ENCODE data around the gene CRYBG3. TPM values are rescaled to one million over a fixed set of nuclear protein-coding genes. Genes with fewer than 3 reads are reported as not detected.
"Not testable (repeated sequence)": the region's sequence is repeated elsewhere in the genome, so short reads cannot be mapped to it uniquely, and the experiment has no call there.

The CRYBG3 gene
- polyA plus RNA-seq, 1 donor from 2014 or later: 1.3 TPM

- no peak overlapping the region for H3K27ac ChIP-seq (ENCODE audit: low read length)
- no peak overlapping the region for H2AFZ ChIP-seq (ENCODE audit: low read depth, low read length)
- no peak overlapping the region for H3K9ac ChIP-seq (ENCODE audit: low read length)
- TF ChIP-seq EZH2 (IDR thresholded peaks at IDR 0.05; ENCODE audit: borderline replicate concordance, insufficient read depth, low read length, poor library complexity, severe bottlenecking) (no peak), RAD21 (conservative IDR thresholded peaks at IDR 0.05) (no peak), CTCF (IDR thresholded peaks at IDR 0.05; ENCODE audit: poor library complexity, severe bottlenecking) (no peak), REST (IDR thresholded peaks at IDR 0.05; ENCODE audit: borderline replicate concordance) (no peak), MXI1 (conservative IDR thresholded peaks at IDR 0.05; ENCODE audit: poor library complexity, severe bottlenecking) (no peak), TAF1 (IDR thresholded peaks at IDR 0.05; ENCODE audit: low read depth) (no peak), SMC3 (conservative IDR thresholded peaks at IDR 0.05; ENCODE audit: poor library complexity) (no peak), POLR2AphosphoS5 (IDR thresholded peaks at IDR 0.05) (no peak), EP300 (conservative IDR thresholded peaks at IDR 0.05; ENCODE audit: poor library complexity, severe bottlenecking) (no peak)
- no peaks in the 10 kb centered on the region for H3K9me3 ChIP-seq (ENCODE audit: low read length)
- H3F3A ChIP-seq (ENCODE audit: insufficient read depth, low read length, poor library complexity, severe bottlenecking): no peaks in the 10 kb centered on the region
- no peaks in the 10 kb centered on the region for H3K27me3 ChIP-seq (ENCODE audit: insufficient read depth, low read depth, low read length)
- no peaks in the 10 kb centered on the region for H3K79me2 ChIP-seq (replicated peaks; ENCODE audit: insufficient read depth, low read length)
- H3K9me2 ChIP-seq (ENCODE audit: insufficient read depth, low read length): no peaks in the 10 kb centered on the region
- no peaks in the 10 kb centered on the region for H3K36me3 ChIP-seq (ENCODE audit: insufficient read depth, low read length)
- no peaks in the 10 kb centered on the region for H4K20me1 ChIP-seq (ENCODE audit: insufficient read depth)
- H3K4me2 ChIP-seq (ENCODE audit: low read length): no peak overlapping the region
- H3K4me3 ChIP-seq (ENCODE audit: low read length): no peak overlapping the region
These were observed 77.5 kb downstream of the CRYBG3 start for GRCh38 chr3:97899331-97899730.

GRCh38 chr3:97901313-97902248 lies 79.8 kb downstream of the CRYBG3 start:
- no peak overlapping the region for H3K9ac ChIP-seq (ENCODE audit: low read length)
- no peaks in the 10 kb centered on the region for H3K27me3 ChIP-seq (ENCODE audit: insufficient read depth, low read depth, low read length)
- TF ChIP-seq EP300 (conservative IDR thresholded peaks at IDR 0.05; ENCODE audit: poor library complexity, severe bottlenecking) (no peak), TAF1 (IDR thresholded peaks at IDR 0.05; ENCODE audit: low read depth) (no peak), SMC3 (conservative IDR thresholded peaks at IDR 0.05; ENCODE audit: poor library complexity) (no peak)
- H3K9me3 ChIP-seq (ENCODE audit: low read length): no peaks in the 10 kb centered on the region
- no peaks in the 10 kb centered on the region for H3F3A ChIP-seq (ENCODE audit: insufficient read depth, low read length, poor library complexity, severe bottlenecking)
- no peak overlapping the region for H3K27ac ChIP-seq (ENCODE audit: low read length)
- H2AFZ ChIP-seq (ENCODE audit: low read depth, low read length): no peak overlapping the region
- H3K36me3 ChIP-seq (ENCODE audit: insufficient read depth, low read length): no peaks in the 10 kb centered on the region
- no peaks in the 10 kb centered on the region for H3K9me2 ChIP-seq (ENCODE audit: insufficient read depth, low read length)
- H3K79me2 ChIP-seq (replicated peaks; ENCODE audit: insufficient read depth, low read length): no peaks in the 10 kb centered on the region
- no peaks in the 10 kb centered on the region for H4K20me1 ChIP-seq (ENCODE audit: insufficient read depth)
- H3K4me2 ChIP-seq (ENCODE audit: low read length): no peak overlapping the region
- no peak overlapping the region for H3K4me3 ChIP-seq (ENCODE audit: low read length)

GRCh38 chr3:97909830-97910229 lies 88.0 kb downstream of the CRYBG3 start:
- H4K20me1 ChIP-seq (ENCODE audit: insufficient read depth); H3K9ac ChIP-seq (ENCODE audit: low read length); H3K4me2 ChIP-seq (ENCODE audit: low read length); H3K36me3 ChIP-seq (ENCODE audit: insufficient read depth, low read length); H3K79me2 ChIP-seq (replicated peaks; ENCODE audit: insufficient read depth, low read length); H3K9me2 ChIP-seq (ENCODE audit: insufficient read depth, low read length); H3K27ac ChIP-seq (ENCODE audit: low read length); H3K27me3 ChIP-seq (ENCODE audit: insufficient read depth, low read depth, low read length); H3F3A ChIP-seq (ENCODE audit: insufficient read depth, low read length, poor library complexity, severe bottlenecking); H3K4me3 ChIP-seq (ENCODE audit: low read length); H3K9me3 ChIP-seq (ENCODE audit: low read length); H2AFZ ChIP-seq (ENCODE audit: low read depth, low read length): not testable (repeated sequence)

- H4K20me1 ChIP-seq (ENCODE audit: insufficient read depth); H3K79me2 ChIP-seq (replicated peaks; ENCODE audit: insufficient read depth, low read length); H3K36me3 ChIP-seq (ENCODE audit: insufficient read depth, low read length); H3K4me3 ChIP-seq (ENCODE audit: low read length); H3K9me2 ChIP-seq (ENCODE audit: insufficient read depth, low read length); H3K27ac ChIP-seq (ENCODE audit: low read length); H3K9ac ChIP-seq (ENCODE audit: low read length); H2AFZ ChIP-seq (ENCODE audit: low read depth, low read length); H3F3A ChIP-seq (ENCODE audit: insufficient read depth, low read length, poor library complexity, severe bottlenecking); H3K27me3 ChIP-seq (ENCODE audit: insufficient read depth, low read depth, low read length); H3K9me3 ChIP-seq (ENCODE audit: low read length); H3K4me2 ChIP-seq (ENCODE audit: low read length): not testable (repeated sequence)
These were observed 88.5 kb downstream of the CRYBG3 start for GRCh38 chr3:97910236-97910831.
